ENCODE results near the gene ZFPM1.

ZFPM1 gene

DNA sequence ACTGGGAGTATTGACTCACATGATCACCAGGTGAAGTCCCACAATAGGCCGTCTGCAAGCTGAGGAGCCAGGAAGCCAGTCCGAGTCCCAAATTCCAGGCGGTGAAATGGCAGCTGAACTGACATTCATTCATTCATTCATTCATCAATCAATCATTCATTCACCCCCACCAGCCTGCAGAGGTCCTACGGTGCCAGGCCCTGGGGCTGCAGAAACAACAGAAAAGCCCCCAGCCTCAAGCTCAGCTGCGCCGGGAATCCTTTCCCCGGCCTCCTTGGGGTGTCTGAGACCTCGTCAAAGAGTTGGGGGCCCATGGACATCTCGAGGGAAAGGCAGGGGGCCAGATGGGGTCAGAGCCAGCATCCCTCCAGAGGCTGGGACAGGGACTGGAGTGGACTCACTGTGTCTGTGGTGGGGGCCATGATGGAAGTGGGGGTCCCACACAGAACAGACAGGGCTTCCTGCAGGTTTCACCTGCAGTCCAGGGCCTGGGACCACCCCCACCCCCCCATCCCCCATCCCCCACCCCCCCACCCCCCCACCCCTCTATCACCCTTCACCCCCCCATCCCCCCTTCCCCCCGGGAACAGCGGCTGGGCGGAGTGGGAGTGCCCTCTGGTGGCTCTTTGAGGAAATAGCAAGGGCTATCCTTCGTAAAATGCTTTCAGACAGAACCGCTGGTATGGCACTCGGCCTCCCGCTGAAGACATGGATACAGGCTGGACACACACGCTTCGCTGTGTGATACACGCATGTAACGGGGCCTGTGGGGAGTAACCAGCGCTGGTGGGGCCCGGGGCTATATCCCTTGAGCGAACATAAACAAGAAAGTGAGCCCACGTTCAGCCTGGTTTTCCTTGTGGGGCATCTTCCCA lies 108.6 kb downstream of the ZFPM1 start:
- Histone ChIP-seq H3K36me3 (replicated peaks in 1 of 2; ENCODE audit: control insufficient read depth in 2 of 2, insufficient read depth in 2 of 2, low read length in 2 of 2) (no peaks in the 10 kb centered on the region), H3K4ac (ENCODE audit: low read length) (no peak overlapping the region), H2BK120ac (ENCODE audit: low read depth, low read length) (no peak overlapping the region), H3K4me2 (ENCODE audit: insufficient read depth, low read length, poor library complexity, severe bottlenecking) (peak overlapping the region; percentile 25), H3K79me1 (ENCODE audit: low read depth, low read length) (no peaks in the 10 kb centered on the region), H2BK12ac (ENCODE audit: low read length) (no peak overlapping the region), H2AFZ (ENCODE audit: low read length) (peak overlapping the region; percentile 83), H3K9ac (ENCODE audit: low read depth, low read length, poor library complexity) (no peak overlapping the region), H2AK5ac (ENCODE audit: low read depth, low read length) (peak overlapping the region; percentile 63), H3K27me3 (ENCODE audit: control insufficient read depth in 3 of 3, insufficient read depth in 3 of 3, low read depth in 1 of 3, low read length in 3 of 3) (no peaks in the 10 kb centered on the region), H4K8ac (ENCODE audit: low read depth, low read length) (no peak overlapping the region), H2BK5ac (ENCODE audit: low read length) (no peak overlapping the region), H4K91ac (ENCODE audit: low read depth, low read length, poor library complexity) (no peak overlapping the region), H3K27ac (replicated peaks; ENCODE audit: low read length) (no peak overlapping the region), H2BK15ac (ENCODE audit: low read length) (no peak overlapping the region), H3K23ac (ENCODE audit: low read depth, low read length, poor library complexity) (peak overlapping the region; percentile 20), H3K18ac (ENCODE audit: low read length) (peak overlapping the region; percentile 17), H3K9me3 (replicated peaks in 1 of 2; ENCODE audit: control insufficient read depth in 2 of 2, insufficient read depth in 1 of 2, low read depth in 1 of 2, low read length in 2 of 2) (peaks cover 0 to 3% of the 10 kb centered on the region in 2 donors), H3K14ac (ENCODE audit: low read length) (no peak overlapping the region), H3K4me3 (ENCODE audit: low read length in 2 of 2) (no peak overlapping the region), H3K4me1 (ENCODE audit: control insufficient read depth in 2 of 2, insufficient read depth in 1 of 2, low read depth in 1 of 2, low read length in 2 of 2) (peaks cover 1 to 2% of the 10 kb centered on the region in 2 donors)
- whole genome bisulfite sequencing, 2 donors (ENCODE audit: extremely low coverage in 2 of 2, insufficient read length in 2 of 2, insufficient replicate concordance in 1 of 2), result no CpG with 5 or more reads among the region's 24 CpGs
- peak; percentile 56 for DNase-seq (ENCODE audit: low spot score)

- no peaks in the 10 kb centered on the region for H3K27me3 ChIP-seq (ENCODE audit: control insufficient read depth in 3 of 3, insufficient read depth in 3 of 3, low read depth in 1 of 3, low read length in 3 of 3)
- H3K4me1 ChIP-seq (ENCODE audit: control insufficient read depth in 2 of 2, insufficient read depth in 1 of 2, low read depth in 1 of 2, low read length in 2 of 2), result peaks cover 1 to 6% of the 10 kb centered on the region in 2 donors
- H3K4ac ChIP-seq (ENCODE audit: low read length), result no peak overlapping the region
- no peak overlapping the region for H3K4me3 ChIP-seq (ENCODE audit: low read length in 2 of 2)
- H3K23ac ChIP-seq (ENCODE audit: low read depth, low read length, poor library complexity), result no peak overlapping the region
- H3K36me3 ChIP-seq (replicated peaks in 1 of 2; ENCODE audit: control insufficient read depth in 2 of 2, insufficient read depth in 2 of 2, low read length in 2 of 2), result no peaks in the 10 kb centered on the region
- H2BK12ac ChIP-seq (ENCODE audit: low read length), result no peak overlapping the region
- no peak overlapping the region for H3K18ac ChIP-seq (ENCODE audit: low read length)
- H4K91ac ChIP-seq (ENCODE audit: low read depth, low read length, poor library complexity), result no peak overlapping the region
- no peak overlapping the region for H2BK120ac ChIP-seq (ENCODE audit: low read depth, low read length)
- no peak overlapping the region for H3K9ac ChIP-seq (ENCODE audit: low read depth, low read length, poor library complexity)
- H3K9me3 ChIP-seq (replicated peaks in 1 of 2; ENCODE audit: control insufficient read depth in 2 of 2, insufficient read depth in 1 of 2, low read depth in 1 of 2, low read length in 2 of 2), result peaks cover 0 to 3% of the 10 kb centered on the region in 2 donors
- DNase-seq (ENCODE audit: low spot score), result peak; percentile 33
- no peak overlapping the region for H3K4me2 ChIP-seq (ENCODE audit: insufficient read depth, low read length, poor library complexity, severe bottlenecking)
- H4K8ac ChIP-seq (ENCODE audit: low read depth, low read length), result no peak overlapping the region
- H3K79me1 ChIP-seq (ENCODE audit: low read depth, low read length), result peaks cover 11% of the 10 kb centered on the region
- H3K14ac ChIP-seq (ENCODE audit: low read length), result no peak overlapping the region
- H2AK5ac ChIP-seq (ENCODE audit: low read depth, low read length), result no peak overlapping the region
- no CpG with 5 or more reads among the region's 6 CpGs for WGBS, 2 donors (ENCODE audit: extremely low coverage in 2 of 2, insufficient read length in 2 of 2, insufficient replicate concordance in 1 of 2)
- H3K27ac ChIP-seq (replicated peaks; ENCODE audit: low read length), result no peak overlapping the region
- no peak overlapping the region for H2AFZ ChIP-seq (ENCODE audit: low read length)
- no peak overlapping the region for H2BK15ac ChIP-seq (ENCODE audit: low read length)
- no peak overlapping the region for H2BK5ac ChIP-seq (ENCODE audit: low read length)
Observed at GRCh38 chr16:88566158-88566557, 113.1 kb downstream of the ZFPM1 start.

GRCh38 chr16:88568710-88569613 lies 115.9 kb downstream of the ZFPM1 start:
- no peak overlapping the region for H2BK120ac ChIP-seq (ENCODE audit: low read depth, low read length)
- no peak overlapping the region for H2AFZ ChIP-seq (ENCODE audit: low read length)
- no peak overlapping the region for H3K23ac ChIP-seq (ENCODE audit: low read depth, low read length, poor library complexity)
- peak overlapping the region; percentile 88 for H3K9ac ChIP-seq (ENCODE audit: low read depth, low read length, poor library complexity)
- H3K4ac ChIP-seq (ENCODE audit: low read length), result no peak overlapping the region
- H2BK5ac ChIP-seq (ENCODE audit: low read length), result no peak overlapping the region
- no peak overlapping the region for H2BK15ac ChIP-seq (ENCODE audit: low read length)
- no CpG with 5 or more reads among the region's 18 CpGs for WGBS, 2 donors (ENCODE audit: extremely low coverage in 2 of 2, insufficient read length in 2 of 2, insufficient replicate concordance in 1 of 2)
- peaks cover 0 to 3% of the 10 kb centered on the region in 2 donors for H3K9me3 ChIP-seq (replicated peaks in 1 of 2; ENCODE audit: control insufficient read depth in 2 of 2, insufficient read depth in 1 of 2, low read depth in 1 of 2, low read length in 2 of 2)
- H3K14ac ChIP-seq (ENCODE audit: low read length), result no peak overlapping the region
- peaks cover 9 to 25% of the 10 kb centered on the region in 2 donors for H3K36me3 ChIP-seq (replicated peaks in 1 of 2; ENCODE audit: control insufficient read depth in 2 of 2, insufficient read depth in 2 of 2, low read length in 2 of 2)
- no peak overlapping the region for H2AK5ac ChIP-seq (ENCODE audit: low read depth, low read length)
- H3K4me1 ChIP-seq (ENCODE audit: control insufficient read depth in 2 of 2, insufficient read depth in 1 of 2, low read depth in 1 of 2, low read length in 2 of 2), result peaks cover 5 to 9% of the 10 kb centered on the region in 2 donors
- no peak overlapping the region for H4K91ac ChIP-seq (ENCODE audit: low read depth, low read length, poor library complexity)
- H3K27me3 ChIP-seq (ENCODE audit: control insufficient read depth in 3 of 3, insufficient read depth in 3 of 3, low read depth in 1 of 3, low read length in 3 of 3), result no peaks in the 10 kb centered on the region
- H4K8ac ChIP-seq (ENCODE audit: low read depth, low read length), result no peak overlapping the region
- H3K4me3 ChIP-seq (ENCODE audit: low read length in 2 of 2), result peak overlapping the region; percentile 94 to 98
- no peak overlapping the region for H2BK12ac ChIP-seq (ENCODE audit: low read length)
- no peak overlapping the region for H3K18ac ChIP-seq (ENCODE audit: low read length)
- H3K79me1 ChIP-seq (ENCODE audit: low read depth, low read length), result peaks cover 14% of the 10 kb centered on the region
- no peak overlapping the region for H3K27ac ChIP-seq (replicated peaks; ENCODE audit: low read length)
- peak overlapping the region; percentile 97 for H3K4me2 ChIP-seq (ENCODE audit: insufficient read depth, low read length, poor library complexity, severe bottlenecking)
- DNase-seq (ENCODE audit: low spot score), result no peak

GRCh38 chr16:88569614-88569984 lies 116.5 kb downstream of the ZFPM1 start:
- H3K23ac ChIP-seq (ENCODE audit: low read depth, low read length, poor library complexity), result peak overlapping the region; percentile 98
- no peak overlapping the region for H3K27ac ChIP-seq (replicated peaks; ENCODE audit: low read length)
- peak overlapping the region; percentile 94 to 98 for H3K4me3 ChIP-seq (ENCODE audit: low read length in 2 of 2)
- H3K18ac ChIP-seq (ENCODE audit: low read length), result peak overlapping the region; percentile 88
- H3K36me3 ChIP-seq (replicated peaks in 1 of 2; ENCODE audit: control insufficient read depth in 2 of 2, insufficient read depth in 2 of 2, low read length in 2 of 2), result peaks cover 9 to 30% of the 10 kb centered on the region in 2 donors
- H3K14ac ChIP-seq (ENCODE audit: low read length), result no peak overlapping the region
- H2AK5ac ChIP-seq (ENCODE audit: low read depth, low read length), result no peak overlapping the region
- peak overlapping the region; percentile 88 for H3K9ac ChIP-seq (ENCODE audit: low read depth, low read length, poor library complexity)
- H2AFZ ChIP-seq (ENCODE audit: low read length), result peak overlapping the region; percentile 84
- H2BK15ac ChIP-seq (ENCODE audit: low read length), result no peak overlapping the region
- H3K4me1 ChIP-seq (ENCODE audit: control insufficient read depth in 2 of 2, insufficient read depth in 1 of 2, low read depth in 1 of 2, low read length in 2 of 2), result peaks cover 5 to 9% of the 10 kb centered on the region in 2 donors
- H4K8ac ChIP-seq (ENCODE audit: low read depth, low read length), result no peak overlapping the region
- no peak overlapping the region for H2BK120ac ChIP-seq (ENCODE audit: low read depth, low read length)
- no peak overlapping the region for H2BK5ac ChIP-seq (ENCODE audit: low read length)
- no peak overlapping the region for H2BK12ac ChIP-seq (ENCODE audit: low read length)
- no peak overlapping the region for H3K4ac ChIP-seq (ENCODE audit: low read length)
- DNase-seq (ENCODE audit: low spot score), result no peak
- H3K4me2 ChIP-seq (ENCODE audit: insufficient read depth, low read length, poor library complexity, severe bottlenecking), result peak overlapping the region; percentile 97
- H4K91ac ChIP-seq (ENCODE audit: low read depth, low read length, poor library complexity), result no peak overlapping the region
- WGBS, 2 donors (ENCODE audit: extremely low coverage in 2 of 2, insufficient read length in 2 of 2, insufficient replicate concordance in 1 of 2), result no CpG with 5 or more reads among the region's 28 CpGs
- peaks cover 0 to 3% of the 10 kb centered on the region in 2 donors for H3K9me3 ChIP-seq (replicated peaks in 1 of 2; ENCODE audit: control insufficient read depth in 2 of 2, insufficient read depth in 1 of 2, low read depth in 1 of 2, low read length in 2 of 2)
- H3K27me3 ChIP-seq (ENCODE audit: control insufficient read depth in 3 of 3, insufficient read depth in 3 of 3, low read depth in 1 of 3, low read length in 3 of 3), result no peaks in the 10 kb centered on the region
- peaks cover 14% of the 10 kb centered on the region for H3K79me1 ChIP-seq (ENCODE audit: low read depth, low read length)
